Measurements from ENCODE around the gene RNH1. TPM values are rescaled to one million over a fixed set of nuclear protein-coding genes. Genes with fewer than 3 reads are reported as not detected.
"Not testable (repeated sequence)": the region's sequence is repeated elsewhere in the genome, so short reads cannot be mapped to it uniquely, and the experiment has no call there.

The RNH1 gene
- total RNA-seq, 1 donor from 2014 or later = 237 TPM

DNA sequence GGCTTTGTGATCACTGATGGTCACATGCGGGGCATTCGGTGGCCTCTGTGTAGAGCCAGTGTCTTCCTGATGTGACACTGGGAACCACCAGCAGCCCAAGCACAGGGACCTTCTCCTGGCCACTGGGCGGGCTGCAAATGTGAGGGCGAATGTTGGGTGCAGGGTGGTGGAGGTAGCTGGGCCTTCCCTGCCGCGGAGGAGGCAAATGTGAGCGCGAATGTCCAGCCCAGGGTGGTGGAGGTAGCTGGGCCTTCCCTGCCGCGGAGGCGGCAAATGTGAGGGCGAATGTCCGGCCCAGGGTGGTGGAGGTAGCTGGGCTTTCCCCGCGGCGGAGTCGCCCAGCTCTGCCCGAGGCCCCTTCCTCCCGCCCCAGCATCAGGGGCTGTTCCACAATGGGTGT lies 33.6 kb downstream of the RNH1 start:
- H3K27ac ChIP-seq = no peak overlapping the region
- H3K36me3 ChIP-seq = no peaks in the 10 kb centered on the region
- DNase-seq (no peak), ATAC-seq (no peak)
- no peak overlapping the region for H3K4me3 ChIP-seq
- peaks cover 21% of the 10 kb centered on the region for H3K4me1 ChIP-seq
- intact Hi-C loops (cut with DNase I) = no loop called here
- no peaks in the 10 kb centered on the region for H3K9me3 ChIP-seq
- TF ChIP-seq CTCF (IDR thresholded peaks at IDR 0.05) = no peak
- H3K27me3 ChIP-seq (ENCODE audit: low read depth) = no peaks in the 10 kb centered on the region

- Histone ChIP-seq H3K27ac (no peak overlapping the region), H3K9me3 (no peaks in the 10 kb centered on the region), H3K4me3 (no peak overlapping the region), H3K27me3 (ENCODE audit: low read depth) (no peaks in the 10 kb centered on the region), H3K36me3 (no peaks in the 10 kb centered on the region), H3K4me1 (peaks cover 21% of the 10 kb centered on the region)
- intact Hi-C loops (cut with DNase I) = no loop called here
- TF ChIP-seq CTCF (IDR thresholded peaks at IDR 0.05) = no peak
- no peak for ATAC-seq
- no peak for DNase-seq
Measured at GRCh38 chr11:472816-473215, 34.2 kb downstream of the RNH1 start.

- no peak overlapping the region for H3K4me3 ChIP-seq
- no peak overlapping the region for H3K27ac ChIP-seq
- H3K9me3 ChIP-seq = no peaks in the 10 kb centered on the region
- no peak for ATAC-seq
- DNase-seq = no peak
- peaks cover 21% of the 10 kb centered on the region for H3K4me1 ChIP-seq
- no peaks in the 10 kb centered on the region for H3K27me3 ChIP-seq (ENCODE audit: low read depth)
- H3K36me3 ChIP-seq = no peaks in the 10 kb centered on the region
- intact Hi-C loops (cut with DNase I) = no loop called here
- no peak for TF ChIP-seq CTCF (IDR thresholded peaks at IDR 0.05)
Measured at GRCh38 chr11:472272-472671, 34.8 kb downstream of the RNH1 start.

DNA sequence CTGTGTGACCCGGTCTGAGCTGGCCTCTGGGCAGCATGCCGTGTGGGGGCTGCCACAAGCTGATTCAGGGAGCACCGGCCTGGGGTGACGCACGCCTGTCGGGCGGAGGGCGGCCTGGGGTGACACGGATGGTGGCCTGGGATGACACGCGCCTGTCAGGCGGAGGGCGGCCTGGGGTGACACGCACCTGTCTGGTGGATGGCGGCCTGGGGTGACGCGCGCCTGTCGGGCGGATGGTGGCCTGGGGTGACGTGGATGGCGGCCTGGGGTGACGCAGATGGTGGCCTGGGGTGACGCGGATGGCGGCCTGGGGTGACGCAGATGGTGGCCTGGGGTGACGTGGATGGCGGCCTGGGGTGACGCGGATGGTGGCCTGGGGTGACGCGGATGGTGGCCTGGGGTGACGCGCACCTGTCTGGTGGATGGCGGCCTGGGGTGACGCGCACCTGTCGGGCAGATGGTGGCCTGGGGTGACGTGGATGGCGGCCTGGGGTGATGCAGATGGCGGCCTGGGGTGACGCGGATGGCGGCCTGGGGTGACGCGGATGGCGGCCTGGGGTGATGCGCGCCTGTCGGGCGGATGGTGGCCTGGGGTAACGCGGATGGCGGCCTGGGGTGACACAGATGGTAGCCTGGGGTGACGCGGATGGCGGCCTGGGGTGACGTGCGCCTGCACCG lies 35.4 kb downstream of the RNH1 start:
- no peaks in the 10 kb centered on the region for H3K36me3 ChIP-seq
- intact Hi-C loops (cut with DNase I) = no loop called here
- no peak for ATAC-seq
- H3K4me1 ChIP-seq = peaks cover 22% of the 10 kb centered on the region
- no peaks in the 10 kb centered on the region for H3K27me3 ChIP-seq (ENCODE audit: low read depth)
- peak overlapping the region; percentile 85 for H3K27ac ChIP-seq
- TF ChIP-seq CTCF (IDR thresholded peaks at IDR 0.05) = no peak
- DNase-seq = no peak
- no peaks in the 10 kb centered on the region for H3K9me3 ChIP-seq
- H3K4me3 ChIP-seq = no peak overlapping the region

- ATAC-seq (peak; percentile 85 to 86), DNase-seq (peak; percentile 69)
- intact Hi-C loops (cut with DNase I) = no loop called here
- H3K36me3 ChIP-seq = no peaks in the 10 kb centered on the region
- TF ChIP-seq CTCF (IDR thresholded peaks at IDR 0.05) = peak; percentile 32
- no peaks in the 10 kb centered on the region for H3K27me3 ChIP-seq (ENCODE audit: low read depth)
- no peaks in the 10 kb centered on the region for H3K9me3 ChIP-seq
- peak overlapping the region; percentile 85 for H3K27ac ChIP-seq
- peak overlapping the region; percentile 45 for H3K4me3 ChIP-seq
- peaks cover 29% of the 10 kb centered on the region for H3K4me1 ChIP-seq
Measured at GRCh38 chr11:469684-470560, 37.1 kb downstream of the RNH1 start.

- Histone ChIP-seq H3K27ac (peak overlapping the region; percentile 85), H3K4me3 (peak overlapping the region; percentile 45), H3K4me1 (peaks cover 29% of the 10 kb centered on the region)
- H3K27me3 ChIP-seq (ENCODE audit: low read depth); DNase-seq; H3K36me3 ChIP-seq; H3K9me3 ChIP-seq; intact Hi-C loops (cut with DNase I); ATAC-seq: not testable (repeated sequence)
Measured at GRCh38 chr11:469026-469683, 37.9 kb downstream of the RNH1 start.

All from lower lobe of right lung (tissue), 2 donors.